Activated naive CD8-positive, alpha-beta T cell treated with anti-CD3 and anti-CD28 coated beads, Interleukin-2, amount 50 U/mL, for 24 hours (primary cell): ENCODE measurements around the gene POP7.

Source experiments
- ATAC-seq: fragments of 150-1000 bp; cut with Tn5 transposase; one replicate; pipeline ENCODE4 v1.10.0; 2021
- DNase-seq: peaks from one replicate; pipeline ENCODE4 v3.0.0; 2021
- H3K27ac Mint-ChIP-seq: one replicate; pipeline ENCODE4 v1.8.0; 2021; ENCODE audit warnings: mild to moderate bottlenecking, mixed read lengths
- H3K27me3 Mint-ChIP-seq: one replicate; pipeline ENCODE4 v1.8.0; 2021; ENCODE audit warnings: mixed read lengths
- H3K36me3 Mint-ChIP-seq: one replicate; pipeline ENCODE4 v1.8.0; 2021; ENCODE audit warnings: low read depth, mixed read lengths
- H3K4me1 Mint-ChIP-seq: one replicate; pipeline ENCODE4 v1.8.0; 2021; ENCODE audit warnings: mixed read lengths
- H3K4me3 Mint-ChIP-seq: one replicate; pipeline ENCODE4 v1.8.0; 2021; ENCODE audit warnings: mild to moderate bottlenecking, moderate library complexity, mixed read lengths
- H3K9me3 Mint-ChIP-seq: one replicate; pipeline ENCODE4 v1.8.0; 2021; ENCODE audit warnings: mixed read lengths

The POP7 gene

DNA sequence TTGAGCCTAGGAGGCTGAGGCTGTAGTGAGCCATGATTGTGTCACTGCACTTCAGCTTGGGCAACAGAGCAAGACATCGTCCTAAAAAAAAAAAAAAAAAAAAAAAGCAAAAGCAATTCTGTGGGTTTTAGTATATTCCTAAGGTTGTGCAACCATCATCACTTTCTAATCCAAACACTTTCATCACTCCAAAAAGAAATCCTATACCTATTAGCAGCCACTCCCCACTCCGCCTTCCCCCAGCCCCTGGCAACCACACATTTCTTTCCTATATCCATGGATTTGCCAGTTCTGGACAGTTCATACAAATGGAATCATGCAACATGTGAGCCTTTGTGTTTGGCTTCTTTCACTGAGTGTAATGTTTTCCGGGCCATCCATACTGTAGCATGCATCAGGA lies 47.8 kb downstream of the POP7 start:
- Mint-ChIP-seq H3K9me3 (no peaks in the 10 kb centered on the region), H3K4me1 (no peaks in the 10 kb centered on the region), H3K36me3 (no peaks in the 10 kb centered on the region), H3K27me3 (peaks cover 21% of the 10 kb centered on the region), H3K4me3 (no peak overlapping the region), H3K27ac (no peak overlapping the region)
- ATAC-seq (no peak), DNase-seq (no peak)
